NK-92 (cell line): Measurements from ENCODE around the gene FSD1.
"Not testable (repeated sequence)": the region's sequence is repeated elsewhere in the genome, so short reads cannot be mapped to it uniquely, and the experiment has no call there.

Experiments
- DNase-seq: peaks from one replicate; lab custom pipeline; 2025; ENCODE audit not compliant: unreplicated experiment; lab: John Stamatoyannopoulos, UW

Gene FSD1

DNA sequence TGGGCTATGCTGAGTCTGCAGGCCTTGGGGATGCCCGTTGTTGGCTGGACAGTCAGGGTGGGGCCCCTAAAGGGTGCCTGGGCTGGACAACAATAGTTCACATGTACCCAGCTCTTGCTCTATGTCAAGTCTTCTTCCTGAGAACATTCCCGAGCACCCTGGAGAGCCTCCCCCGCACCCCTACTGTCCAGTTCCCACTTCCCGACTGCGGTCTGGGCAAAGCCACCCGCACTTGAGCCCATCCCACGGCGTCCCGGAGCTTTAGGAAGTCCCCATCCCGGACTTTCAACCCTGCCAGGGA lies 37.9 kb downstream of the FSD1 start:
- no peak for DNase-seq

DNA sequence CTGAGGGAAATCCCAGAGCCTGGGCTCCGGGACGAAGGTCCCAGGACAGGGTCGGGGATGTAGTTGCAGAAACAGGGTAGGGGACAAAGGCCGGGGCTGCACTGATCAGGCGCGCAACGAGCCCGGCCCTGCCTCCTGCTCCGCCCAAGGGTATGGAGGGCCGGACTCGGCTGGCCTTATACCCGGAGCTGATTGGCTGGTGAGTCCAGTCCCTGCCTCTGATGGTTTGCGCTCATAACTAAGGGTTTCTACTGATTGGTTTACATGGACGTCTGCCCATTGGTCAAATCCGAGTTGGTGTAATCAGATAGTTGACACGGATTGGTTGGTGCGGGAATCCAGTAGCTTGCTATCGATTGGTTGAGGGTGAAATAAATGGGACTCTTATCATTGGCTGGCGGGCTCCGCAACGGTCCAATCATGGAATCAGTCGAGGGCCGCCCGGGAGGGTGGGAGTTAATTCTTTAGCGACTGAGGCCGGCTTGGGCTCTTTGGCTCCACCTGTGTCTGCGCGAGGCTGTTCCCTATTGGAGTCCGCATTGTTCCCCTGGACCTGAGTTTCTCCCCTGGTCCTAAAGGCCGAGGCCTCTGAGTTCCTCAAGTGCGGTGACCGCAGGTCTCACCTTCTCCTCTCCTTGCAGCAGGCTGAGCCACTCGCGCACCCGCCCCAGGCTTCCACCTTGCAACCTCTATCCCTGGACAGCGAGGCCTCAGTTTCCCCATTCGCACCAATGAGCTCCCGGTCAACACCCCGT lies 38.4 kb downstream of the FSD1 start:
- peak; percentile 68 for DNase-seq

- peak; percentile 31 for DNase-seq
These were observed 39.2 kb downstream of the FSD1 start, which contains the start of gene MPND for GRCh38 chr19:4343370-4344307. TSS of gene MPND (plus strand) at chr19:4343562. CDS start at chr19:4343594, 32 bp downstream.

DNA sequence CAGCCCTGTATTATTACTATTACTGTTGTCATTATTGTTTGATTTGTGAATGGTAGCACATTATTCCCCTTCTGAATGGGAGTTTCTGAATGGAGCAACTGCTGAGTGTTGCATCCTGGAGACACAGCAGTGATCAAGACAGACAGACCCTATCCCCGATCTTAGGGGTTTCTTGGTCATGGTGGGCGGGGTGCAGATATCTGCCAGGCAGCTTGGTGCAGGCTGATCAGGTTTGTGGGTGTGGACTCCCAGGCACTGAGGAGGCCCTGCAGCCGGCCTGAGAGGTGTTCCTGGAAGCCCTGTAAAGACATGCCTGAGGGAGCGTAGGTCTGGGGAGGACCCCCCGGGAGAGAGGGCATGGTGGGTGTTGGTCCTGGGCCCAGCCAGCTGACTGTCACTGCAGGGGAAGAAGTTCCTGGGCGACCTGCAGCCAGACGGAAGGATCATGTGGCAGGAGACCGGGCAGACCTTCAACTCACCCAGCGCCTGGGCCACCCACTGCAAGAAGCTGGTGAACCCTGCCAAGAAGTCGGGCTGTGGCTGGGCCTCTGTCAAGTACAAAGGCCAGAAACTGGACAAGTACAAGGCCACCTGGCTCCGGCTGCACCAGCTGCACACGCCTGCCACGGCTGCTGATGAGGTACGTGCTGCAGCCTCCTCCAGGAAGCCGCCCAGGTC lies 41.1 kb downstream of the FSD1 start:
- no peak for DNase-seq

DNA sequence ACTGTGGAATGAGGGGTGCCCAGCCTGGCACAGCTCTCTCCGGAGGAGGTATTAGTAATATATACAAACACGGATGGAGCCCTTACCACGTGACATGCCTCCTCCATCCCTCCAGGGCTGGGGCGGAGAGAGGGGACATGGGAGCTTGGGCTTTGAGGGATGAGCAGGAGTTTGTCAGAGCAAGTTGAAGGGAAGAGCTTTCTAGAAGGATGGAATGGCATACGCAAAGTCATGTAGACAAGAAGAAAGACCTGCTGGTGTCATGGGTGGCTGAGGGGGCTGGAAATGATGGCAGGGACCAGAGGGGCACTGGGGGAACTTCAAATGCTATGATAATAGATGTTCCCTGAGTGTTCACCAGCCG lies 41.6 kb downstream of the FSD1 start:
- DNase-seq, result no peak

DNA sequence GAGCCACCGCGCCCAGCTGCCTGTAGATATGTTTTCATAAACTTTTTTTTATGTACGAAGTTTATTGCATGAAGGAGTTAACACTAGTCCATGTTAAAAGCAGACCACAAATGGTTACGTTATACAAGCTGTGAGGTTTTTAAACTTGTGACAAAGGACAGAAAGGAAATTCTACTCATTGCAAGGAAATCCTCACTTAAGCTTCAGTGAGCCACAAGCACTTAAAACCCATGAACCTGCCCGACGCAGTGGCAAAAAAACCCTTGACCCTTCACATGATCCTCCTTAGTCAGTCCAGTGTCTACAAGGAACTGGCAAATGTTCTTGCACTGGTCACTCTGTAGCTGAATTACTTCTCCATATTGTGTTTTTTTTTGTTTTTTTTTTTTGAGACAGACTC lies 43.1 kb downstream of the FSD1 start:
- no peak for DNase-seq

DNA sequence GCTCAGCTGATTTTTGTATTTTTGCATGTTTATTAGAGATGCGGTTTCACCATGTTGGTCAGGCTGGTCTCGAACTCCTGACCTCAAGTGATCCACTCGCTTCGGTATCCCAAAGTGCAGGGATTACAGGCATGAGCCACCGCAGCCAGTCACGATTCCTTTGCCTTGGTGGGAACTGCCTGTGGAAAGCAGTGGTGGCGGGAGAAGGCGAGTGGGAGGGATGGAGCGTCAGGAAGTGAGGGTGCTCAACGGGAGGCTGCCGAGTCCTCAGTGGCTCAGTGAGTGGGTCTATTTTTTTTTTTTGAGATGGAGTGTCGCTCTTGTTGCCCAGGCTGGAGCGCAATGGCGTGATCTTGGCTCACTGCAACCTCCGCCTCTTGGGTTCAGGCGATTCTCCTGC lies 44.8 kb downstream of the FSD1 start:
- DNase-seq, result not testable (repeated sequence)

DNA sequence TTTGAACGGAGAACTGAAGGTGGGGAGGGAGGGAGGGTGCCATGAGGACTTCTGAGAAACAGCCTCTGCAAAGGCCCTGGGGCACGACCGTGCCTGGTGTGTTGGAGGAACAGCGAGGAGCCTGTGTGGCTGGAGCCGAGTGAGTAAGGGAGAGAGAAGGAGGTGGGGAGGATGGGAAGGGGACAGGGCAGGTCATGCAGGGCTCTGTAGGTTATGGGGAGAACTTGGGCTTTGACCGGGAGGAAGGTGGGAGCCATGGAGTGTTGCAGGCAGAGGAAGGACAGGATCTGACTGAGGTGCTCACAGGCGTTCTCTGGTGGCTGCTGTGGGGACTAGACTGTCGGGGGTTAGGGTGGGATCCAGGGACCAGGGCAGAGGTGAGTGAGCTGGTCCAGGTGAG lies 45.7 kb downstream of the FSD1 start:
- no peak for DNase-seq

DNA sequence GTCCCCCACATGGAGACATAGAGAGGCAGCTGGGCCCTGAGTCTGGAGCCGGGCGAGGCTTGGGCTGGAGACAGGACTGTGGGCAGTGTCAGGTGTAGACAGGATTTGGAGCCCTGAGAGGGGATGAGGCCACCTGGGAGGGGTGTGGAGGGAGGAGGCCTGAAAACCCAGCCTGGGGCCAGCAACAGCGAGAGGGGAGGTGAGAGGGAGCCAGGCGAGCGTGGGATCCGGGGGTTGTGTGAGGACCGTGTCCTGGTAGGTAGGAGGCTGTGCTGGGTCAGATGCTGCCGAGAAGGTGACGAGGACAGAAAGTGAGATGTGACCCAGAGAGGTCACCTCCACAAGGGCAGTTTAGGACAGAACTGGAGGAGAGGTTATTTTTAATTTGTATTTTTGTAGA lies 46.3 kb downstream of the FSD1 start:
- DNase-seq, result no peak

- no peak for DNase-seq
These were observed 48.3 kb downstream of the FSD1 start for GRCh38 chr19:4352701-4353121.

DNA sequence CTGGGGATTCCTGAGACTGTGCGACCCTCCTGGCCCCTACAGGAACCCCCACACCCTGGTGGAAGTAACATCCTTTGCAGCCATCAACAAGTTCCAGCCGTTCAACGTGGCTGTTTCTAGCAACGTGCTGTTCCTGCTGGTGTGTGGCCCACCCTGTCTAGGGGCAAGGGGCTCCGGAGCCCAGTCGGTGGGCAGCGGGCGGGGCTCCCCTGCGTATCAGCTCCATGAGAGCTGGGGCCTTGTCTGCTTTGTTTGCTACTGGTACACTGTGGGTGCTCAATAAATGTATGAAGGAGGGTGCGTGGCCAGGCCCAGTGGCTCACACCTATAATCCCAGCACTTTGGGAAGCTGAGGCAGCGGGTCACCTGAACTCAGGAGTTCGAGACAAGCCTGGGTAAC lies 49.9 kb downstream of the FSD1 start:
- DNase-seq, result no peak

GRCh38 chr19:4354897-4355296 lies 50.5 kb downstream of the FSD1 start:
- DNase-seq, result no peak

GRCh38 chr19:4357095-4357797 lies 52.8 kb downstream of the FSD1 start:
- DNase-seq, result no peak

- no peak for DNase-seq
These were observed 53.5 kb downstream of the FSD1 start for GRCh38 chr19:4357921-4358326.

DNA sequence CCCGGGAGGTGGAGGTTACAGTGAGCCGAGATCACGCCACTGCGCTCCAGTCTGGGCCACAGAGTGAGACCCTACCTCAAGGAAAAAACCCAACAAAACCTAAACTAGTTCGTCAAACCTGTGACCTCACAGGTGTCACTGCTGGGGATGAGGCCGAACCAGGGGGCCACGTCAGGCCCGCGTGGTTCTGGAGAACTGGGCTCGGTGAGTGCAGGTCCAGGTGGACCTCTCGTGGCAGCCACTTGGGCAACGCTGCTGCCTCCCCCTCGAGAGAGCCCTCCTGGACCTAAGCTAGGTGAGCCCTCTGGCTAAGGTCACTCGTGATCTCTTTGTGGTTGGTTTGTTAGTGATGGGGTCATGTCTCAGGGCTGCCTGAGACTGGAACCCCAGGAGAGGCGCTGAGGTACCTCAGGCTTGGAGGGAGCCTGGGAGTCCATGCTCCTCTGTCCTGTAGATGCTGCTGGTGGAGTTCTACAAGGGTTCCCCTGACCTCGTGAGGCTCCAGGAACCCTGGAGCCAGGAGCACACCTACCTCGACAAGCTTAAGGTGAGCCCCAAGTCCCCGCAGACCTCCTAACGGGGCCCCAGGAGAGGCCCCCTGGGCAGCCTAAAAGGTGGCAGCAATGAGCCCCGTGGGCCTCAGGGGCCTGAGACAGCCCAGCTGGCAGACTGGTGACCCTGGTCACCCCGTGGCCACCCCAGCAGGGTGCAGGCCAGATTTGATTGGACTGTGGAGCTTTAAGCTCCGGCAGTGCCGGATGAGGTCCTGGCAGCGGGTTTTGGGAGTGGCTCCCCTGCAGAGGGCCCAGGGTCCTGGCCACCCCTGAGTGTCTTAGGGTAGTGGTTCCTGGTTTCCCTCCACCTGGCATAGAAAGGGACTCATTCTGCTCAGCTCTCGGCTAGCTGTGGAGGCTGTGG lies 54.6 kb downstream of the FSD1 start:
- no peak for DNase-seq

DNA sequence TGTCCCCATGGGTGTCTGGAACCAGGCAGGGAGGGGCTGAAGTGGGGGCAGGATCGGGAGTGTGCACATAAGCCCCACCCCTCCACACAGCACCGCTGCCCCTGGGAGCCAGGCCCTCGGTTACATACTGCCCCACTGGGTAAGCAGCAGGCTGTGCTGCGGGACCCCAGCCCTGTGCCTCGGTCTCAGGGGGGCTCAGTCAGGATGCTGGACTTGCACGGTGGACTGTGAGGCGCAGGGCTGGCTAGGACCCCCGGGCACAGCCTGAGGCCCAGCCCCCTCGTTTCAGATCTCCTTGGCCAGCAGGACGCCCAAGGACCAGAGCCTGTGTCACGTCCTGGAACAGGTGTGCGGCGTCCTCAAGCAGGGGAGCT lies 55.2 kb downstream of the FSD1 start:
- DNase-seq, result no peak

DNA sequence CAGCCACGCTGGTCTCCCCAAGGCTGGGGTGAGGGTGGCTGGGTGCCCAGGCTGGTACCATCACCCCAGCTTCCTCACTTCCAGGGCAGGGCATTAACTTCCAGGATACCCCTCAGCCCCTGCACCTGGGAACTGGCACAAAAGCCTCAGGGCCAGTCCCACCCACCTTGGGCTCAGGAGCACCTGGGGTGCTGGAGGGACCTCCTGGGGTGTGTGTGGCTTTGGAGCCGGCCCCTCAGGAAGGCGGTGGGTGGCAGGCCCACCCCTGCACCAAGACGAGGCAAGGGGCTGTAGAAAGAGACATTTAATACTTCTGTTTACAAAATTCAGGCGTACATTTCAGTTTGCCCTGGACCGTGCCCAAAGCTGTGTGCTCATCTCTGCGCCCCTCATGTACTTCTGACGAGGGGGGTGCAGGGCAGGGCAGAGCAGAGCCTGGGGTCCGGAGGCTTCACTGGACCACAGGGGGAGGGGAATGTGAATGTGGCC lies 55.7 kb downstream of the FSD1 start:
- DNase-seq, result no peak

DNA sequence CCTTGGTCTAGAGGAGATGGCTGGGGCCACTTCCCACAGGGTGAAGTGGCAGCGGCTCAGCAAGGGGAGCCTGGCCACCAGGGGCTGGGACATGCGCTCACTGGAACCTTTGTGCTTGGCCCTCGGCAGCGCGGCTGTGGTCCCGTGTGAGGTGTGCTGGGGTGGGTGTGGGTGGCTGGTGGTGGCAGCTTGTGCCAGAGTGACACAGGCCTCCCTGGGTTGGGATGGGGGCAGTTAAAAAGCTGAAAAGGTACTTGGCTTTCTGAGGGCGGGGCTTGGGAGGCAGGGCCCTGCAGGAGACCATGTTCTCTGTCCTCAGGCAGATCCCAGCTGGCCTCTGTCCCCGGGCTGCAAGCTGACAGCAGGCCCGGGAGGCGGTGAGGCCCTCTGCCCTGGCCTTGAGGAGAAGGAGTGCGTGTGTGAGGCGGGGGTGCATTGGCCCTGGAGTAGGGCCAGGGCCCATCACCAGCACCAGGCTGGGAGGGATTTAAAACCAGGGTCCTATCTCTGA lies 56.3 kb downstream of the FSD1 start:
- no peak for DNase-seq

- no peak for DNase-seq
These were observed 57.0 kb downstream of the FSD1 start for GRCh38 chr19:4361152-4362046.
